GM12878 (cell line): Measurements from ENCODE around the gene BORCS6. TPM values are rescaled to one million over a fixed set of nuclear protein-coding genes. Genes with fewer than 3 reads are reported as not detected.
A peak's percentile ranks its signal among the peaks of the same experiment; 100 is the strongest.

Experiments used
- CEBPZ ChIP-seq: fragments of 150-350 bp; IDR thresholded peaks from 2 replicates; pipeline ENCODE4 v1.6.1; 2016; ENCODE audit warnings: low read depth, low read length
- EED ChIP-seq: sonication (generic); IDR thresholded peaks from 2 replicates; pipeline ENCODE4 v1.6.1; 2016; ENCODE audit warnings: antibody characterized with exemption, low read depth
- ELK1 ChIP-seq: IDR thresholded peaks from 2 replicates; pipeline ENCODE4 v1.6.1; 2012; ENCODE audit warnings: low read depth, low read length, improper control_type of control experiment
- FOXK2 ChIP-seq: fragments of 450-650 bp; IDR thresholded peaks from 2 replicates; pipeline ENCODE4 v1.6.1; 2017; ENCODE audit warnings: mild to moderate bottlenecking, moderate library complexity
- IRF4 ChIP-seq: IDR thresholded peaks from 2 replicates; pipeline ENCODE4 v1.6.1; 2011; ENCODE audit warnings: low read depth, low read length
- LARP7 ChIP-seq: fragments of 450-650 bp; IDR thresholded peaks from 2 replicates; pipeline ENCODE4 v1.6.1; 2017; ENCODE audit warnings: mild to moderate bottlenecking
- PAX5 ChIP-seq: IDR thresholded peaks from 2 replicates; pipeline ENCODE4 v1.6.1; 2011; ENCODE audit warnings: low read depth, low read length, borderline replicate concordance
- POLR2A ChIP-seq: IDR thresholded peaks from 2 replicates; pipeline ENCODE4 v1.6.1; 2011; ENCODE audit warnings: low read depth, mild to moderate bottlenecking, low read length
- RBBP5 ChIP-seq: fragments of 200-600 bp; sonication (generic); conservative IDR thresholded peaks from 2 replicates; pipeline ENCODE4 v1.6.1; 2016
- RFX5 ChIP-seq: IDR thresholded peaks from 2 replicates; pipeline ENCODE4 v1.6.1; 2011; ENCODE audit warnings: low read depth, low read length, improper control_type of control experiment
- SIX5 ChIP-seq: IDR thresholded peaks from 2 replicates; pipeline ENCODE4 v1.6.1; 2011; ENCODE audit warnings: mild to moderate bottlenecking, low read depth, low read length, moderate library complexity; ENCODE audit not compliant: severe bottlenecking
- TARDBP ChIP-seq: IDR thresholded peaks from 2 replicates; pipeline ENCODE4 v1.6.1; 2016; ENCODE audit warnings: borderline replicate concordance
- YY1 ChIP-seq: IDR thresholded peaks from 2 replicates; pipeline ENCODE4 v1.6.1; 2011; ENCODE audit warnings: low read depth, mild to moderate bottlenecking, low read length
- ZBTB11 ChIP-seq: fragments of 450-650 bp; formaldehyde crosslinking; IDR thresholded peaks from 2 replicates; pipeline ENCODE4 v1.5.0; 2022; ENCODE audit warnings: mild to moderate bottlenecking, missing genetic modification characterization
- ZNF217 ChIP-seq: fragments of 450-650 bp; IDR thresholded peaks from 2 replicates; pipeline ENCODE4 v1.6.1; 2017; ENCODE audit warnings: antibody characterized with exemption, mild to moderate bottlenecking
- ZNF274 ChIP-seq: IDR thresholded peaks from one replicate; pipeline ENCODE4 v1.8.0; 2011; ENCODE audit not compliant: insufficient read length, insufficient read depth
- ZSCAN29 ChIP-seq: fragments of 450-650 bp; IDR thresholded peaks from 2 replicates; pipeline ENCODE4 v1.6.1; 2017; ENCODE audit warnings: mild to moderate bottlenecking, moderate library complexity
- polyA plus RNA-seq, 11 experiments: library from polyadenylated mRNA; depleted of rRNA in 4 of 11; unstranded in 6 of 11; stranded (reverse) in 5 of 11; fragments of >200 nt; fragmentation: Nextera tagmentation in 4 of 11; fragmentation: Illumina TruSeq in 1 of 11; extraction: Ambion mirVana in 4 of 11; extraction: Trizol in 1 of 11; gene quantifications; 1 replicate in 1 of 11; 2 replicates in 10 of 11; pipeline versions ENCODE4 v1.2.1 to v1.2.3, GENCODE V29; 2011 to 2016; ENCODE audit warnings: inconsistent platforms in 2 of 11, missing spikeins in 2 of 11, low read depth in 1 of 11
- total RNA-seq, 4 experiments: library from RNA; depleted of rRNA in 3 of 4; stranded (reverse); fragments of >200 nt in 3 of 4; fragmentation: Illumina TruSeq in 1 of 4; extraction: Trizol in 1 of 4; gene quantifications; 2 replicates each; pipeline versions ENCODE4 v1.2.1 to v1.2.3, GENCODE V29; 2013 to 2021

The BORCS6 gene
- total and polyA plus RNA-seq, 10 of the 15 experiments (the other 5 are each of a cell fraction or from before 2014, with no cell fraction given) = 0.37 to 14.1 (median 6.7) TPM

GRCh38 chr17:8156246-8156992, 33.6 kb downstream of the BORCS6 start (continued):
- TF ChIP-seq CEBPZ = peak; percentile 77
- peak; percentile 80 for TF ChIP-seq RFX5
- TF ChIP-seq RBBP5 = no peak
- TF ChIP-seq YY1 = peak; percentile 84
- TF ChIP-seq EED = no peak
- TF ChIP-seq POLR2A = peak; percentile 87
- TF ChIP-seq ZNF217 = no peak
- TF ChIP-seq ZBTB11 = peak; percentile 84
- no peak for TF ChIP-seq SIX5
- no peak; the same call in 1 of the 2 replicates for TF ChIP-seq IRF4
- TF ChIP-seq ZNF274 = no peak
- TF ChIP-seq ELK1 = peak; percentile 74; the same call in 1 of the 2 replicates
- TF ChIP-seq TARDBP = no peak
- TF ChIP-seq ZSCAN29 = no peak
- peak; percentile 90 for TF ChIP-seq FOXK2
- TF ChIP-seq LARP7 = no peak
- peak; percentile 91 for TF ChIP-seq PAX5
